ENCODE data around the gene LBHD2.

GRCh38 chr14:103104654-103105452 is 20.8 kb downstream of the LBHD2 start:
- TF ChIP-seq SP1 (IDR thresholded peaks at IDR 0.05), result no peak
- TF ChIP-seq CTBP1 (IDR thresholded peaks at IDR 0.05; ENCODE audit: borderline replicate concordance), result no peak
- TF ChIP-seq FOXM1 (IDR thresholded peaks at IDR 0.05; ENCODE audit: borderline replicate concordance), result no peak
- TF ChIP-seq BHLHE40 (IDR thresholded peaks at IDR 0.05; ENCODE audit: borderline replicate concordance), result no peak
- TF ChIP-seq ZNF384 (IDR thresholded peaks at IDR 0.05), result no peak
- no peak for TF ChIP-seq FOXA1 (IDR thresholded peaks at IDR 0.05)
- TF ChIP-seq FOXK2 (IDR thresholded peaks at IDR 0.05), result no peak
- no peak for TF ChIP-seq ELF4 (IDR thresholded peaks at IDR 0.05)
- no peak for TF ChIP-seq SUZ12 (IDR thresholded peaks at IDR 0.05)
- no peak for TF ChIP-seq NFRKB (IDR thresholded peaks at IDR 0.05)
- no peak for TF ChIP-seq PKNOX1 (IDR thresholded peaks at IDR 0.05)
